ENCODE results near the gene ZNF695. TPM values are rescaled to one million over a fixed set of nuclear protein-coding genes. Genes with fewer than 3 reads are reported as not detected.

ZNF695 gene
- total and polyA plus RNA-seq, 9 of the 15 experiments (the other 6 are each of a cell fraction or from before 2014, with no cell fraction given), result 8.7 to 15.2 (median 10.9) TPM

GRCh38 chr1:247007511-247008405 is at the start of gene ZNF695 (continued):
- TF ChIP-seq RBFOX2 (IDR thresholded peaks at IDR 0.05; ENCODE audit: low read depth, low read length) (peak; percentile 90), ZFP91 (CRISPR knock-in tag; IDR thresholded peaks at IDR 0.05) (no peak), E2F1 (CRISPR knock-in tag; IDR thresholded peaks at IDR 0.05) (no peak; the same call in 1 of the 2 replicates), ZNF583 (CRISPR knock-in tag; IDR thresholded peaks at IDR 0.05) (no peak), NFXL1 (CRISPR knock-in tag; IDR thresholded peaks at IDR 0.05) (no peak), ZNF384 (IDR thresholded peaks at IDR 0.05; ENCODE audit: low read depth, low read length) (no peak), RBM25 (IDR thresholded peaks at IDR 0.05; ENCODE audit: low read depth, low read length, severe bottlenecking) (peak; percentile 75), PHTF2 (CRISPR knock-in tag; IDR thresholded peaks at IDR 0.05) (no peak), ZKSCAN1 (IDR thresholded peaks at IDR 0.05; ENCODE audit: low read depth, low read length) (no peak), GTF2B (IDR thresholded peaks at IDR 0.05; ENCODE audit: extremely low read depth, insufficient read length) (no peak), GATA2 (CRISPR knock-in tag; IDR thresholded peaks at IDR 0.05) (no peak), ZBTB8A (IDR thresholded peaks at IDR 0.05; ENCODE audit: partially characterized antibody) (no peak), NEUROD1 (IDR thresholded peaks at IDR 0.05; ENCODE audit: borderline replicate concordance, low read depth, low read length, partially characterized antibody) (peak; percentile 91), E2F3 (CRISPR knock-in tag; IDR thresholded peaks at IDR 0.05) (no peak), ZNF644 (tag; IDR thresholded peaks at IDR 0.05; ENCODE audit: low read depth) (no peak), CREB3 (tag; conservative IDR thresholded peaks at IDR 0.05; ENCODE audit: low read depth) (no peak), NFATC3 (IDR thresholded peaks at IDR 0.05) (no peak), MECOM (CRISPR knock-in tag; IDR thresholded peaks at IDR 0.05) (no peak), ZNF75A (CRISPR knock-in tag; IDR thresholded peaks at IDR 0.05) (no peak), HMG20A (CRISPR knock-in tag; conservative IDR thresholded peaks at IDR 0.05) (no peak), ZNF507 (tag; conservative IDR thresholded peaks at IDR 0.05) (no peak), POLR2AphosphoS2 (IDR thresholded peaks at IDR 0.05; ENCODE audit: low read length) (no peak)

All from K562 (cell line).